Left ventricle myocardium superior (tissue), 1 donor: ENCODE results near the gene MAD1L1. TPM values are rescaled to one million over a fixed set of nuclear protein-coding genes. Genes with fewer than 3 reads are reported as not detected.
"Not testable (repeated sequence)": the region's sequence is repeated elsewhere in the genome, so short reads cannot be mapped to it uniquely, and the experiment has no call there.

Experiments used
- ATAC-seq: fragments of 200-7000 bp; cut with Tn5 transposase; one replicate; pipeline ENCODE4 v1.9.1; 2020; ENCODE audit warnings: mild to moderate bottlenecking, moderate library complexity
- DNase-seq: peaks from one replicate; pipeline ENCODE4 v3.0.0-alpha.2; 2020
- intact Hi-C: fragments of 100-400 bp; cut with micrococcal nuclease; formaldehyde crosslinking; loops from one replicate; pipeline ENCODE4 v1.11.0; 2022
- total RNA-seq: library from RNA; stranded (reverse); fragmentation: NEBNext Ultra II Directional; extraction: Animal tissue kit (Norgen Biotek cat#: 25700); gene quantifications from one replicate; pipeline ENCODE4 v1.2.1, GENCODE V29; 2021
- donor health status: DM: no; HTN: yes; CAD: no; lungs with severe emphysema.

Gene MAD1L1
- total RNA-seq, 1 donor from 2014 or later = 19.1 TPM

DNA sequence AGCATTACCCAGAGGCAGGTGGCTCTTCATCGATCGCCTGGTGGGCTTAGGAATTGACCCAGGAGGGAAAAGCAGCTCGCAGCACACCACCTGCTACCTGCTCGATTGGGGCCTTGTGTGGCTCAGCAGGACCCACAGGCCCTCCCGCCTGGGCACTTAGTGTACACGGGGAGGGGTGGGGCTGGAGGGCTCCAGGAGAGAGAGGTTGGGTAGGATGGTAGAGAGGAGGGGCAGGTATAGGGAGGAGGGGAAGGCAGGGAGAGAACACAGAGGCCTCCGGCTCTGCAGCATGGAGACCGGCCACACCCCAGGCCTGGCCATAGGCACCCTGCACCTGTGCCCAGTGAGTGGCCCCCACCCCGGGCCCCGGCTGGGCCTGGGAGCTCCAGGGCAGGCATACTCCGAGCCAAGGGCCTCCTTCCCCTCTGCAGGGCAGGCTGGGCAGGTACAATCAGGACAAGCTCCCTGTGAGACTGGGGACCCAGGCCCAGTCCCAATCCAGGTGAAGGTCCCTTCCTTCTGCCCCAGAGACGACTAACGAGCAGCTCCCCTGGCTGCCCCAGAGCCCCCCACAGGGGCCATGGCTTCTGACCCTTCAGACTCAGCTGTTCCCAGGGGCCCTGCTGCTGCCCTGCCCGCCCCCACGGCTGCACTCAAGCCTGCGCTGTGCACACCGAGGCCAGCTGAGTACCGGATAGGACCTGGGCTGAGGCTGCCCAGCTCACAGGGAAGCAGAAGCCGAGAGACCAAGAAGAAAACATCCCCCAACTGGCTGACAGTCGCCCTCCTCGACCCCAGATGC is 358.0 kb downstream of the MAD1L1 start:
- peak; percentile 44 for ATAC-seq
- intact Hi-C loops, DNase-seq: not testable (repeated sequence)

DNA sequence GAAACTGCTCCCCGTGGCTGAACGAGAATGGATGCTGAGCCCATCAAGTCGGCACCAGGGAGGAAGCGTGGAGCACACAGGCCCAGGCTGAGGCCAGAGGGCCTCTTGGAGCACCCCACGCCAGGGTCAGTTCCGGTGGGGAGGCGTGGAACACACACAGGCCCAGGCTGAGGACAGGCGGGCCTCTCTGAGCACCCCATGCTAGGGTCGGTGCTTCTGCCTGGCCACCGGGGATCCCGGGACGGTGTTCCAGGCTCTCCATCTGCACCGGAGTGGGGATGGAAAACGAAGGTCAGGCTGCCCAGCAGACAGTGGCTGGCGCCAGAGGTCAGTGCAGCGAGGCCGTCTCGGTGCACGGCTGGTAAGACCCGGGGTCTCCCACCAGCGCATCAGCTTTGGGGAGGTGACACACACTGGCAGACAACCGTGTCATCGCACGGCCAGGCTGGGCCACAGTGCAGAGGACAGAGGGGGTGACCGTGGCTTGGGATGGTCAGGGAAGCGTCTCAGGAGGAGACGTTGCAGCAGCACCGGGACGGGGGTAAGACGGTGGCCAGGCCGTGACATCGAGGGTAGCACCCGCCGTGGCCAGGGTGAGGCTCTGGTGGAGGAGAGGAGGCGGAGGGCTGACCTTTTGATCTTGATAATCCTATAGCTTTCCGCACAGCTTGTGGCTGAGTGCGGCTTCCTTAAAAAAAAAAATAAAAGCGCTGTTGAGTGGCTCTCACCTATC is 358.7 kb downstream of the MAD1L1 start:
- intact Hi-C loops = no loop called here
- DNase-seq = no peak
- no peak for ATAC-seq

DNA sequence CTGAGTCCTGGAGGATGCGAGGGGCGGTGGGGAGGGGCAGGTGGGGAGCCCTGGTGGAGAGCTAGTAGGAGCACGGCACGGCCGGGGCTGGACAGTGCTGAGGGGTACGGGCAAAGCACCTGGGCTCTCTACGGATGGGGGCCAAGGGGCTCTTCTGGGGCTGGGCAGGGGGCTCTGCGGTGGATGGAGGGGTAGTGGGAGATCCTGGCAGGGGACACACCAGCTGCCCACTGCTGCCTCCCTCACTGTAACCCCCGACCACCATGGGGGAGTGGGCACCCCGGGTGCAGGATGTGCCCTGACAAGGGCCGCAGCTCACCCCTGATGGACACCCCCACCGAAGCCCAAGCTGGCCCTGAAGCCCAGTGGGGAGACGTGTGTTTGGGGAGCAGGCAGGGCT is 359.3 kb downstream of the MAD1L1 start:
- ATAC-seq (no peak), DNase-seq (no peak)
- intact Hi-C loops = no loop called here

DNA sequence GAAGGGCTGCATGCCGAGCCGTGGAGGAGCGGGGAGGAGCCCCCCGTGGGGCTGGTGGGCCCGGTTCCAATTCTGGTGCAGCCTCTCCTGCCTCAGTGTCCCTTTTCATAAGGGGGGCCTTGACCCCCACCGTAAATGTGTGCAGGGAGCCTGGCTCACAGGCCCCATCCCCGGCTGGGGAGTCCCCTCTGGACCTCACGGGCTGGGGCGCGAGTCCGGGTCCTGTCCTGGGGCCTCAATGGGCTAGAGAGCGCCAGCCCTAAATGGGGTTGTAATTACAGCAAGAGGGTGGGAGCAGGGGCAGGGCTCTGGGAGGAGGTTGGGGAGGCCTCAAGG is 359.7 kb downstream of the MAD1L1 start:
- no peak for ATAC-seq
- DNase-seq = no peak
- intact Hi-C loops = no loop called here

DNA sequence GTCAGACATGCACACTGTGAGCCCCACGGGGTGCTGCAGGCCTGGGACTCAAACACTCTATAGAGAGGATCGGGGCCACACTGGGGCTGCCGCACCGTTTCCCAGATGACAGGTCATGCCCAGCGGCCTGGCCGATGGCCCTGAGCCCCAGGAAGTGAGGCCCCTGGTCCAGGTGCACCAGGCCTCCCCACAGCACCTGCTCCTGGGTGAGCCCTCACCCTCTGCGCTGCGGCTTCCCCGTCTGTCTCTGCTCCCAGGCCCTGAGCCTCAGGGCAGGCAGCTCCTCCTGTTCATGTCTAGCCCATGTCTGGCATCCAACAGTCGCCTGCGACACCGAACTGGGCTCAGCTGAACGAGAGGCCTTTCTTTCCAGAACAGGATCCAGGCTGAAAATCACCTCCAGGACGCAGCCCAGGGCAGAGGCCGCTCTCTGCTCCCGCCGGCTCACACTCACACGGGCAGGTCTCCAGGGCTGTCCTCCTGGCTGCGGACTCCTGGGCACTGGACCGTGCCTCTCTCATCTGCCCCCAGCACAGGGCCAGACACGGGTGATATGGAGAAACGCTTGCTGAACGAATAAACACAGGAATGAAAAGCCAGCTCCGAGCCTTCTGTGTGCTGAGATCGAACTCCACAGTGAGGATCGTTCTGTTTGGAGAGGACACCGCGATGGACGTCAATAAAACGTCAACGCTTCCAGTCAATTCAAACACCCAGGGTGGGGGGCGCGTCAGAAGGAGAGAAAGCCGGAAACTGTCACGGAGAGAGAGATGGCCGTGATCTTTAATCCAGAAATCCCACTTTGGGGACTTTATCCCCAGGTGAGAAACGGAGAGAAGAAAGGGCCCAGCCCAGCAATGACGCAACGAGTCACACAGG is 360.3 kb downstream of the MAD1L1 start:
- ATAC-seq = no peak
- intact Hi-C loops = no loop called here
- no peak for DNase-seq

DNA sequence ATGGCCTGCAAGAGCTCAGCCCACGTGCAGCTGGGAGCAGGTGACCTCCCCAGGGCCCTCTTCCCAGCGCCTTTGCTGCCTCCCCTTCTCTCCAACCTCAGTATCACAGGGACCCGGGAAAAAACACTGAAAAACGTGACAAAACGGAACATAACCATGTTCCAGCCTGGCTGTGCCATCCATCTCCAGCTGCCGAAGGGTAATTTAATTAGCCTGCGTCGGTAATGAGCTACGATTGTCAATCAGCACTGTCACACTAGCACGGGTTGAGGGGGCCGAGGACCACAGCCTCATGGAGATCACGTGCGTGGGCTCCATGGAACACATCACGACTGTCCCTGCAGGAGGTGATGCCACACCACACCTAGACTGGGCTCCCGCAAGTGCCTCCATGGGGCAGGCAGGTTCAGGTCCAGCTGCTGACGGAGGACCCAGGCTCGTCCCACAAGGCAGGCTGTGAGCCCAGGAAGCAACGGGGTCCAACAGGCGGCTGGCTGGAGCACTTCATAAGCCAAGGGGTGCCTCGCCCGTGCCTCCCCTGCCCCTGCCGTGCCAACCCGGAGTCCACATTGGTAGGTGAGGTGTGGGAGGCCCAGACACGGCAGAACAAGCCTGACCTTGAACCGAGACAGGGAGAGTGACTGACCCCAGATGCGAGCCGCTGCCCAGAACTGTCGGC is 363.2 kb downstream of the MAD1L1 start:
- ATAC-seq (no peak), DNase-seq (no peak)
- intact Hi-C loops = no loop called here

DNA sequence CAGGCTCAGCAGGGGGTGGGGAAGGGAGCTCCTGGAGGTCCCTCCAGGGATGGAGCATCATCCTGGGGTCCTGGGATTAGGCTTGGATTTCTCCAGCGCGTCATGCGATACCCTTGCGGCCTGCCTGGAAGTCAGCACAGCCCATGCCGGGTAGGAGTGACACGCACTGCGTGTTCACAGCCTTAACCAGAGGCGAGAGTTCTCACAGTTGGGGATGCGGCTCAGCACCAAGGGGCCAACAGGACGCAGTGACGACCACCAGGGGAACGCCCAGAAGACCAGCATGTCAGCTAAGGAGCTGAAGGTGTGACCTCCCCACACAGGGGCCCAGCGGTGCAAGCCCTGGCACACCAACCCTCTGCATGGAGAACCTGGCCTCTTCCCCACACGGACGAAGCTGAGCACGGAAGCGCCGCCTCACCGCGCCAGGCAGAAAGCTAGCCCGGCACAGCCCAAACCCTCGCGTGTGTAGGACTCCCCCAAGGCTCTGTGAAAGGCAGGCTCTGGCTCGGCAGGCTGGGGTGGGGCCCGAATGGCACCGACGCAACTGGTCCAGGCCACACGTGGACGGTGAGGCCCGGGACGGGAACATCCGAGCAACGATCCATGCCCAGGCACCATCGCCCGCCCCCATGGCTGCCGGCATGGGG is 364.1 kb downstream of the MAD1L1 start:
- ATAC-seq = no peak
- intact Hi-C loops = no loop called here

DNA sequence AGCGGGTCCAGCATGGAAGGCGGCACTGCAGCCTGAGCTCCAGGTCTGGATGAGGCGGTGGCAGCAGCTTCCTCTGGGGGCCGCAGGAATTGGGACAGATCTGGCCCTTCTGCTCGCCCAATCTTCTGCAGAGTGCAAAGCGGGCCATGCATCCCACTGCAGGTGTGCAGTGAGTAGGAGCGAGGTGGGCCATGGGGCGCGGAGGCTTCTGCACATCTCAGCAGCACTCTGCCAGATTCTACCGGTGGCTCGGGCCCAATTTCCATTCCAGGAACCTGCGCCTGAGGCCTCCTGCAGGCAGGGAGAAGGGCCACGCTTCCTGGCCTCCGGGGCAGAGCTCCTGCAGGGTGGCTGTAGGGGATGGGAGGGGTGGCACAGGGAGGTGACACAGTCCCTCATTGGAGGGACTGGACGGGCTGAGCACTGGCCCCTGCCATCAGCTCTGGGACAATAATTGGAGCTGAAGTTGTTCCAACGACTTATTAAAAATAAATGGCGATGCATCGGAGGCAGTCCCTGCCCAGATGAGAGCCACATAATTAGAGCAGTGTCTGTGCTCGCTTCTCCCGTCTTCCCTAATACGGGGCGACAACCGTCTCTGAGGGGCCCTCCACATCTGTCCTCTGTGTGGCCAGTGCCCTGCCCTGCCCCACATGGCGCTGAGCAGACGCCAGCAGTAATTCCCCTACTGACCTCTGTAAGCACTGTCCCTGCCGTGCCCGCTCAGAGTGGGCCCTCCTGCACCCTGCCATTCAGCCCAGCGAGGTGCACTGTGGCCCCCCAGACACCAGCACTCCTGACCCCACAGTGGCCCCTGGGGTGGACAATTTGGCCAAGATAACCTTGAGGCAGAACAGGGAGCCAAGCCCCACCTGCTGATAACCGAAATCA is 365.1 kb downstream of the MAD1L1 start:
- intact Hi-C loops = no loop called here
- DNase-seq (no peak), ATAC-seq (no peak)

More for the DNA sequence above, 364.1 kb downstream of the MAD1L1 start:
- no peak for DNase-seq

DNA sequence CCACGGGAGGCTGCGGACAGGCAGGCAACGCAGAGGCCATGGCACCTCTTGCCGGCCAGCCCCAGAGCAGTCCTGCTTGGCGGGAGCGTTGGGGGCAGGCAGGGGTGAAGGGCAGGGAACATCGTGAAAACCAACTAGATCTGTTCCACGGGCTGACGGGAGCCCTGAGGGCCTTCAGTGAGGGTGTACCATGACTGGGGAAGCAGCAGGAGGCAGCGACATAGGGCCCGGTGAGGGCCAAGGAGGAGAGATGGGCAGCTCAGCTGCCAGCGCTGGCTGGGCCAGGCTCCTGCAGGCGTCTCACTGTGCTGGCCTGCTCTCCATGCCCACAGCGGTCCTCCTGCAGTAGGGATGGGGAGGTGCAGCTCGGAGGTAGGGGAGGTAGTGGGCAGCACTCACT is 366.1 kb downstream of the MAD1L1 start:
- DNase-seq (no peak), ATAC-seq (no peak)
- intact Hi-C loops = no loop called here

DNA sequence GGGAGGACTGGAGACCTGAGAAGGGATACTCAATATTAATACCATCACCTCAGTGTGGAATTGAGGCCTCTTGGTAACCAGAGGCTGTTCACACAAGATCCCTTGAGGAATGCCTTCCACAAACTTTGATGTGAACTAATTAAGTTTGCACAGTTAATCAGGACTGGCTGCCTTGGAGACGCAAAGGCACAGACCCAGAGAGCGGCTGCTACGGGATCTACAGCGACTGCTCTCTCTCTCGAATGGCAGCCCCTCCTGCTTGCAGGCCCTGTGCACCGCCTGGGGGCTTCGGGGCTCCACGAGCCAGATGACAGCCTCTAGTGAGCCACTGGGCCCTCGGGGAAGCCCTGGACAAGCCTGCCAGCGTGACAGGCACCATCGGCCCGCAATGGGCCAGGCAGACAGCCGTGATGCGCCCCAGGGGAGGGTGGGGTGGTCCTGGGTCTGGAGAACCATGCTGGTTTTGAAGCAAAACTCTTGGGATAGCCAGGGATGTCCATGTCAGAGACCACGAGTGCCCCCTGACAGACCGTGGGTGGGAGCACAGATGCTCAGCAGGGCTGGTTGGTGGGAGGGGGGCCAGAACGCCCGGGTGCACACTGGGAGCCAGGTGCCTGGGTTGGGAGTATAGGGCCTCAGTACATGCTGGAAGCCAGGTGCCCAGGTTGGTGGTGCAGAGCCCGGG is 367.0 kb downstream of the MAD1L1 start:
- intact Hi-C loops = no loop called here
- no peak for DNase-seq
- no peak for ATAC-seq

DNA sequence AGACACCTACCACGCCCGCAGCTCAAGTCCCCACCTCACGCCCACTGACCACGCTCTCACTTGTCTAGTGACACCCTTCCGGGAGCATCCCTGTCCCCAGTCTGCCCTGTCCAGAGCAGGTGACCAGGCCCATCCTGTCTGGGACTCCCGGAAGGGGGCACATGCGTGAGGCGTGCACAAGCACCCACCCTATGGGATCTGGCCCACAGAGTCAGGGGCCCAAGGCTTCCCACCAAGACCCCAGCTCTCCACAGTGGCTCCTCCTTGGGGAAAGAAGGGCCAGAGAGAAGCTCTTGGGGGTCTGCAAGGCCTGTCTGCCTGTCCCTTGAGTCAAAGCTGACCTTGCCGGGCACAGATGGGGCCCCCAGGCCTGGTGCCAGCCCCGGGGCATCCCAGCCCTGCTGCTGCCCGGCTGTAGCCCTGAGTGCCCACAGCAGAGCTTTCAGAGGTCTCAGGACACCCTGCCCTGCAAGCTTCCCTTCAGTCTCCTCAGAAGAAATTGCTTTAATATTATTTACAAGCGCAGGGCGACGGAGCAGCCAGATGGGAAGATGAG is 367.7 kb downstream of the MAD1L1 start:
- DNase-seq (no peak), ATAC-seq (no peak)
- intact Hi-C loops = no loop called here

DNA sequence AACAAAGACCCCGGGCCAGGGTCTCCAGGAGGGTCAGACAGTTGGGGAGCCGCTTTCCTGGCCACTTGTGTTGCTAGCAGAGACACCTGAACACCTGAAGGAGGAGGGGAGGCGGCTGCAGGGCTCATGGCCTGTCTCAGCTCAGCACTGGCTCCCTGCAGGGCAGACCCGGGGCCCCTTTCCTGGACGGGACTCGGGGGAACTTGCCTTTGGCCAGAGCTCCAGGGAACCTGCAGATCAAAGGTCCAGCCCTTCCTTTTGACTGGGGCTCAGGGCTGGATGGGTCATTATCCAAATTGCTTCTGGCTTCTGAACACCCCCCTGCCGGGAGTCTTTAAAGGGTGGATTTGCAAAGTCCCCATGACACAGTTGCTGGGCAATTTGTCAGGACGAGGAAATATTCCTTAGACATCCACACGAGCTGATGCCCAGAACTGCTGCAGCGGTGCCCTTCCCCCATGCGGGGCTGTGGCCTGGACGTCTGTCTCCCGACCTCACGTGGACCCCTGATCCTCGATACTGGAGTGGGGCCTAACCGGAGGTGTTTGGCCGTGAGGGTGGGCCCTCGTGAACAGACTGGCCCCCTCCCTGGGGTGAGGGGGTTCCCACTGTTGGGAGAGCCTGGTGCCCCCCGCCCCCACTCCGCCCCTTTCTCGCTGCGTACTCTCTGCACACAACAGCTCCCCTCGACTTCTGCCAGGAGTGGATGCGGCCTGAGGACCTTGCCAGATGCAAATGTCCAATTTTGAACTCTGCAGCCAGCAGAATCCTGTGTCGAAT is 368.4 kb downstream of the MAD1L1 start:
- ATAC-seq (no peak), DNase-seq (no peak)
- intact Hi-C loops = no loop called here

DNA sequence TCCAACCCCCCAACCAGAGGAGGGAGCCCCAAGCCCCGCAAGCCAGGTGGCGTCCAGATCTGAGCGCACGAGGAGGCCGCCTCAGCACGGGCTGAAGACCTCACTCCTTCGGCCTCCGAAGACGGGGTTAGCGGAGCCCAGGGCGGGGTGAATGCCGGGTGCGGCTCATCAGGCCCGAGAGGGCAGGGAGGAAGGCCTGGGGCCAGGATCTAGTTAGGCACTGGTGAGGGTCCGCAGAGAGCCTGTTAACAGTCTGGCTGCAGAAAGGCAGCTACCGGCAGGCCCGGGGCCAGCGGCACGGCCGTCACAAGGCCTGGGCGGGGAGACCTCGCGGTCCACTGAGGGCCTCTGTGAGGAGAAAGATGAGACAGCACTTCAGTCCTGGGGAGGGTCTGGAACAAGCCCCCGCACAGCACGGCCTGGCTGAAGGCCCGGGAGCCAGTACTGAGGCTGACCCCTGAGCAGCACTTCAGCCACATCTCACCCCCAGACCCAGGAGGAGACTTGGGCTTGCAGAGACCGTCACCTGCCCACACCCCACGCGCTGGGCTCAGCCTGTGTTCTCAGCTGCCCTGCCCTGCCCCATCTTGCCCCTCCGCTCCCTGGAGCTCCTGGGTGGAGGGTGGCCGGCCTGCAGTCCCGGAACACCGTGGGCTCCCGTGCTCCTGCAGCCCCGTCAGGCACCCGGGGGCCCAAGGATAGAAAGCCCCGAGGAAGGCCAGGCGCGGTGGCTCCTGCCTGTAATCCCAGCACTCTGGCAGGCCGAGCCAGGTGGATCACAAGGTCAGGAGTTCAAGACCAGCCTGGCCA is 369.4 kb downstream of the MAD1L1 start:
- ATAC-seq (no peak), DNase-seq (no peak)
- intact Hi-C loops = no loop called here

DNA sequence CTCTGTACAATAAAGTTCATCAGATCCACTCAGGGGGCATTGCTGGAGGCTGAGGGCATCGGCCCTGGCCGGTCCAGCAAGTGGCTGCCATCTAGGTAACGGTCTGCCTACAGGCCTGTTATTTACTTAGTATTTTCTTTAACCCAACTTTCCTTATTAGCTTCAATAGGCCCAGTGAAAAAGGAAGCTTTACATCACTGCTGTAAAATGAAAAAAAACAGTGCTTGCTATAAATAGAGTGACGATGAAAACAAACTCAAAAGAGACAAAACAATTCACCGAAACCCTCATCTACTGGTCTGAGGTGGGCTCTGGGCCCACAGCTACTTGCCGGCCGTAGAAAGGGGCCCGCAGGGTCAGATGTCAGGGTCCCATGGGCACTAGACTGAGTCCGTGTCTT is 370.2 kb downstream of the MAD1L1 start:
- ATAC-seq (no peak), DNase-seq (no peak)
- intact Hi-C loops = no loop called here

DNA sequence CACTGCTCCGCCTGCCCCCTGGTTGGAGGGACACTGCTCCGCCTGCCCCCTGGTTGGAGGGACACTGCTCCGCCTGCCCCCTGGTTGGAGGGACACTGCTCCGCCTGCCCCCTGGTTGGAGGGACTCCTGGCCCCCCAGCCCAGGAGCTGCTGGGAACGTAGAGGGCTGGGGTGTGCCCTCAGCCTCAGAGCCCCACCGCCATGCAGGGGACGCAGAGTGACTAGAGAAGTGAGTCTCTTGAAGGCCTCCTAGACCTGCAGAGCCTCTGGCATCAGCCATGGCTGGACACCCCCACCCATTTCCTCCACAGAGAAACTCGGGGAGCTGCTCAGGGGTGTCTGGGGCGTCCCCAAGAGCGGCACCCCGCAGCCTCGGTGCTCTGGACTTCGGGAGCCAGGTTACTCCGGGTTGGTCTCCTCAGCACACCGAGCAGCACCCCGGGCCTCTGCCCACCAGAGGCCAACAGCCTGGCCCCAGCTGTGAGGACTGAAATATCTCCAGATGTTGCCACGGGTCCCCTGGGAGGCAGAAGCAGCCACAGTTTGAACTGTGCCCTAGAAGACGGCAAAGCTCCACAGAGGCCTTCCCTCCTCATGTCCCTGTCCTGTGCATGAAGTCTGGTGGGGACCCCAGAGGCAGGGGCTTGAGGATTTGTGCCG is 370.8 kb downstream of the MAD1L1 start:
- no peak for ATAC-seq
- no peak for DNase-seq
- intact Hi-C loops = no loop called here
